HUES48 (cell line): ENCODE measurements around the gene SCARF2.
"Not testable (repeated sequence)": the region's sequence is repeated elsewhere in the genome, so short reads cannot be mapped to it uniquely, and the experiment has no call there.

Experiments used
- H3K27ac ChIP-seq: one replicate; pipeline ENCODE4 v1.7.0; 2013; ENCODE audit warnings: low read depth, low read length, inconsistent platforms
- H3K27me3 ChIP-seq: 2 replicates; pipeline ENCODE4 v1.6.1; 2013; ENCODE audit warnings: mild to moderate bottlenecking, low read length; ENCODE audit not compliant: control insufficient read depth, insufficient read depth
- H3K36me3 ChIP-seq: 2 replicates; pipeline ENCODE4 v1.6.1; 2013; ENCODE audit warnings: low read length; ENCODE audit not compliant: control insufficient read depth, insufficient read depth
- H3K4me1 ChIP-seq: 2 replicates; pipeline ENCODE4 v1.6.1; 2013; ENCODE audit warnings: mild to moderate bottlenecking, low read length; ENCODE audit not compliant: control insufficient read depth, insufficient read depth
- H3K4me3 ChIP-seq: 2 replicates; pipeline ENCODE4 v1.5.1; 2013; ENCODE audit warnings: mild to moderate bottlenecking, low read depth, low read length
- H3K9ac ChIP-seq: 2 replicates; pipeline ENCODE4 v1.6.1; 2013; ENCODE audit warnings: mild to moderate bottlenecking, low read depth, low read length, moderate library complexity
- H3K9me3 ChIP-seq: 2 replicates; pipeline ENCODE4 v1.6.1; 2013; ENCODE audit warnings: low read length; ENCODE audit not compliant: control insufficient read depth, insufficient read depth

Gene SCARF2

DNA sequence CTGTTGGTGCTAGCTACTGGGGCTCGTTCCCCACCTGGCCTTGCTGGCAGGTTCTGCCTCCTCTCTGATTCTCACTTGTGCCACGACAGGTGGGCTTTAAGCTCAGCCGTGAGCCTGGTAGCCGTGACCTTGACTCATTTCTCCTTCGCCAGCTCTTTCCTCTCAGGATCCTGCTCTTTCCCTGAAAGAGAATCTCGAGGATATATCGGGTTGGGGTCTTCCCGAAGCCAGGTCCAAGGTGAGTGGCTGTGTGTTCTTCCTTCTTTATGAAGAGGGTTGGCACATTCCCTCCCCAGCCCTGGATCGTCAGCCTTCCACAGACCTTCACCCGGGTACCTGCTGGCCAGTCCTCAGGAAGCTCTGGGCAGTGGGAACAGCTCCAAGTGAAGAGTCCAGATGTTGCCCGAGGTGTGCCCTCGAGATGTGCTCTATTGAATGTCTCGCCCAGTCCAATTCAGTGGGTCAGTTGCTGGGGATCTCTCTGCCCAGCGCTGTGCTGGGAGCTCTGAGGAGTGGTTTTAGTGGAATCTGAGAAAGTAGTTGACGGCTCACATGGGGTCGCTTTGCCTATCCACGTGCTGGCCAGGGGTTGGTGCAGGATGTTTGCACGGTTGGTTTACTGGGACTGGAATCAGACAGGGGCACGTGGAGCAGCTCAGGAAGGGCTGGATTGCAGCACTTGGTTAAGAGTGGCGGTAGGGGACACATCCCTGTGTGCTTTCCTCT lies 42.3 kb downstream of the SCARF2 start:
- Histone ChIP-seq H3K4me1 (peaks cover 7% of the 10 kb centered on the region; the same call in 1 of the 2 replicates), H3K27ac (no peak overlapping the region), H3K9me3 (no peaks in the 10 kb centered on the region), H3K9ac (no peak overlapping the region), H3K27me3 (no peaks in the 10 kb centered on the region), H3K36me3 (peaks cover 5% of the 10 kb centered on the region), H3K4me3 (peak overlapping the region; percentile 83)

DNA sequence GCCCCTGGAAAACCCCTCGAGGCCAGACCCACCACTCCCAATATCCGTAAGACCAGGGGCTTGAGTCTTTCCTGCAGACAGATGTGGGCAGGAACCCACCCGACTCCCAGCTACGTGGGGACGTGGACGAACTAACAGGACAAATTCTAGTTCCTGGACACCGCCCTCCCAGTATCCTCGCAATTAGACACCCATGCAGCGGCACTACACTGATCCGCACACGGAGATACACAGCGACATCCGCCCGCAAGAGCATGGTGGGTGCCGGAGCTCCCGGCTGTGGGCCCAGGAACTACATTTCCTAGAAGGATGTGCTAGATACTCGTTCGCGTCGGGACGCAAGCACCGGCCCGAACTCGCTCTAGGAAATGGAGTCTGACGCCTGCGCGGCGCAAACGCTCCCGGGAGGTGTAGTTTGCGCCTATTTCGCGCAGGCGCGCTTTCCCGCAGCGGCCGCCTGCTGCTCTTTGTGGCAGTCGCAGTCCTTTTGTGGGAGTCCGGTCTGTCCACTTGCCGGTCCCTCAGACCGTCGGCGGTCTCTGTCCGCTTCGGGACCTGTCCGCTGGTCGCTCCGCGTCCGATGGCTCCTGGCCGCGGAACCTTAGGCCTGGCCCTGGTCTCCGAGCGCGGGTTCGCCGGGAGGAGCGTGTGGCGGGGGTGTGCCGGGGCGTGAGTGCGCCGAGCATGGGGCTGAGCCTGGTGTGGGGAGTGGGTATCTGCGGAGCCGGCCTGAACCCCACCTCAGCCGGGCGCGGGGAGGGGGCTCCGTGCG lies 43.7 kb downstream of the SCARF2 start, which contains the start of gene ZNF74:
Gene ZNF74 (plus strand): TSS at position 447 of the 772 bp plus-strand sequence. CDS start 478 bp downstream, outside the sequence.
- H3K27ac ChIP-seq, result peak within 1 kb of the TSS; percentile 64
- H3K9ac ChIP-seq, result peak within 1 kb of the TSS; percentile 81
- no peaks in the 10 kb centered on the region for H3K9me3 ChIP-seq
- peaks cover 4% of the 10 kb centered on the region; the same call in 1 of the 2 replicates for H3K36me3 ChIP-seq
- no peaks in the 10 kb centered on the region for H3K27me3 ChIP-seq
- H3K4me3 ChIP-seq, result peak within 1 kb of the TSS; percentile 83
- H3K4me1 ChIP-seq, result peaks cover 7% of the 10 kb centered on the region; the same call in 1 of the 2 replicates

DNA sequence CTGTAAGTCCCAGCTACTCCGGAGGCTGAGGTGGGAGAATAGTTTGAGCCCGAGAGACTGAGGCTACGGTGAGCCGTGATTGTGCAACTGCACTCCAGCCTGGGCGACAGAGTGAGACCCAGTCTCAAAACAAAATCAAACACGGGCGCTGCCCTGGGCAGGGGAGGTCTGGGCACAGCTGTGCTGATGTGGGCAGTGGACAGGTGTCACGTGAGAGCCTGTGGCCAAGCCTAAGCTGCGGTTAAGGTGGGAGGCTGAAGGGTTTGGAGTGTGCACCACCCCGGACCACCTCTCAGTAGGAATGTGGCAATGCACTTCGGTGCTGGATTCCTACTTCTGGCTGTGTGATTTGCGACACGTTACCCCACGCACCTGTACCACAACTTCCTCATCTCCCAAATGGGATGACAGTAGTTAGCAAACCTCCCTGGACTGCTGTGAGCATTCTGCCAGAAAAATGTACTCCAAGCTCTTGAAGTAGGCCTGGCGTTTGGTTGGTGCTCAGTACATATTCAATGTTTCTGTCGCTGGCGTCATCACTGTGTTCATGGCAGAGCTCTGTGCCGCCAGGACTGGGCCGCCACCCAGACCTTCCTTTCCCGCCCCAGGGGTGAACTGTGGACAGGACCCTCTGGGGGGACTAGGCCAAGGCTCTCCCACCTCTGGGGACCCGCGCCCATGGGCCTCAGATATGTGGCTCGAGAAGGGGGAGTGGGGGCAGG lies 44.5 kb downstream of the SCARF2 start:
- H3K4me1 ChIP-seq, result peaks cover 7% of the 10 kb centered on the region; the same call in 1 of the 2 replicates
- no peaks in the 10 kb centered on the region for H3K9me3 ChIP-seq
- H3K4me3 ChIP-seq, result peak overlapping the region; percentile 83
- H3K36me3 ChIP-seq, result peaks cover 4% of the 10 kb centered on the region; the same call in 1 of the 2 replicates
- no peak overlapping the region for H3K9ac ChIP-seq
- H3K27me3 ChIP-seq, result no peaks in the 10 kb centered on the region
- no peak overlapping the region for H3K27ac ChIP-seq

DNA sequence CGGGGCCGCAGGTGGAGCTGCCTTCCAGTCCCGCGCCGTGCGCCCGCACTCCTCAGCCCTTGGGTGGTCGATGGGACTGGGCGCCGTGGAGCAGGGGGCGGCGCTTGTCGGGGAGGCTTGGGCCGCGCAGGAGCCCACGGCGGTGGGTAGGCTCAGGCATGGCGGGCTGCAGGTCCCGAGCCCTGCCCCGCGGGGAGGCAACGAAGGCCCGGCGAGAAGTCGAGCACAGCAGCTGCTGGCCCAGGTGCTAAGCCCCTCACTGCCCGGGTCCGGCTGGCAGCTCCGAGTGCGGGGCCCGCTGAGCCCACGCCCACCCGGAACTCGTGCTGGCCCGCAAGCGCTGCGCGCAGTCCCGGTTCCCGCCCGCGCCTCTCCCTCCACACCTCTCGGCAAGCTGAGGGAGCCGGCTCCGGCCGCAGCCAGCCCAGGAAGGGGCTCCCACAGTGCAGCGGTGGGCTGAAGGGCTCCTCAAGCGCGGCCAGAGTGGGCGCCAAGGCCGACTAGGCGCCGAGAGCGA lies 45.2 kb downstream of the SCARF2 start:
- H3K36me3 ChIP-seq, H3K9me3 ChIP-seq: not testable (repeated sequence)

DNA sequence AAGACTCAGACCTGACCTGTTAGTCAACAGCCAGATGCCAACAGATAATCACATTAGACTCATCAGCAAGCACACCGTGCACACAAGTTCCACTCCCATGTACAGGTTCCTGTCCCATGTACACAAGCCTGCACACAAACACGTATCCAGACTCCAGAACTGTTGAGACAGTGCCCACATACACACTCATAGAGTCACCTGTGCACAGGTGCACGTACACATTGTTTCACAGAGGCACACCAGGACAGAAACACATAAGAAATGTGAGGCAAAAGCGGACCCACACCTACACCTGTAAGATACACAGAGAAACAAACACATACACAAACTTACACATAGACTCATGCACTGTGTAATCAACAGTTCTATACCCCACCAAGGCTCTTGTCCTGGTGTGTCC lies 46.4 kb downstream of the SCARF2 start:
- no peaks in the 10 kb centered on the region for H3K9me3 ChIP-seq

More for the DNA sequence above, 45.2 kb downstream of the SCARF2 start:
- H3K27me3 ChIP-seq, H3K9ac ChIP-seq, H3K27ac ChIP-seq, H3K4me1 ChIP-seq, H3K4me3 ChIP-seq: not testable (repeated sequence)

DNA sequence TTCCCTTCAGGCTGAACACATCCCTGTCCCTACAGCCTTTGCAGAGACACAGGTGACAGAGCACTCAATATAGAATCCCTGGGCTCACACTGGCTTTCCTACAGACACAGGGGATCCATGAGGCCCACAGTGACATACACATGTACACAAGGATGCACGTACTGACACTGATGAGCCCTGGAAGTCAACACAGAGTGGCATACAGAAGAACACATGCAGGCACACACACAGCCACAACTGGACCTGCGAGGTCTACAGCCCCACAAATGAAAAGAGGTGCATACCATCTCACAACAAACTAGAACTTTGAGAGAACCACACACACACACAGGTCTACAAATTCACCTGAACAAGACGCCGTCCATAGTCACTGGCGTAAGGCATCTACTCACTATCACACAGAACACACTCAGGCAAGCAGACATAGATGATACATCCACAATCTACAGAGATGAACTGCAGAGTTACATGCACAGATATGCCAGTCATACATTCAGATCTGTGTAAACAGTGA lies 47.2 kb downstream of the SCARF2 start:
- Histone ChIP-seq H3K27me3 (no peaks in the 10 kb centered on the region), H3K9ac (no peak overlapping the region), H3K9me3 (no peaks in the 10 kb centered on the region), H3K4me1 (peaks cover 6% of the 10 kb centered on the region; the same call in 1 of the 2 replicates), H3K36me3 (no peaks in the 10 kb centered on the region), H3K4me3 (no peak overlapping the region), H3K27ac (no peak overlapping the region)

More for the DNA sequence above, 46.4 kb downstream of the SCARF2 start:
- Histone ChIP-seq H3K4me3 (no peak overlapping the region), H3K27me3 (no peaks in the 10 kb centered on the region), H3K36me3 (no peaks in the 10 kb centered on the region), H3K9ac (no peak overlapping the region), H3K4me1 (peaks cover 7% of the 10 kb centered on the region; the same call in 1 of the 2 replicates), H3K27ac (no peak overlapping the region)

DNA sequence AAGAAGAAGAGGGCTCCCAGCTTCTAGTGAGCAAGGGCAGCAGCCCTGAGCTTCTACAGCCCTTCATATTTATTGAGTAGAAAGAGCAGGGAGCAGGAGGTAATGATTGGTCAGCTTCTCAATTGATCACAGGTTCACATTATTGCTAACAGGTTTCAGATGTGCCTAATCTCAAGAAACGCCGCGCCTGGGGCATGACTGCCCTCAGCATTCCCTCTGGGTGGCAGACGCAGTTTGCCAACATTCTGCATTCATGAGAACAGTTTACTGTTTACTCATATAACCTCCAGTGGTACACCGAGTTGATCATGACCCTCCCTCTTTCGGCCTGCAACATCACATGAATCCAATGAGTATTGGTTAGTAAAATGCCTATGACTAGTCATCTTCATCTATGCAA lies 48.3 kb downstream of the SCARF2 start:
- Histone ChIP-seq H3K4me1 (no peaks in the 10 kb centered on the region), H3K27me3 (no peaks in the 10 kb centered on the region), H3K36me3 (no peaks in the 10 kb centered on the region), H3K9ac (no peak overlapping the region), H3K4me3 (no peak overlapping the region), H3K9me3 (no peaks in the 10 kb centered on the region), H3K27ac (no peak overlapping the region)

DNA sequence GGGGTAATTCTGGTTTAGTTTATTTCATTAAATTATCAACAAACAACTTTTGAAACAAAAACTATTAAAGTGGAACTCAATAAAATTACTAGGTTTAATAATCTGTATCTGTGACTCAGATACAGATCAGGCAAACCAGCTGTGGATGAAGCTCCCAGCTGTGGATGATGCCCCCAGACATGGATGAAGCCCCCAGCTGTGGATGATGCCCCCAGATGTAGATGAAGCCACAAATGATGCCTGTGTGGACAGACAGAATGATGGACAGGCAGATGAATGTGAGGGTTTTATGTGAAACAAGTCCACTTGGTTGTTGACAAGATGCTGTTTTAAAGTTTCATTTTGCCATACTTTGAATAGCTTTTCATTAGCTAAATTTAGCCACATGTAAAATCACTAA lies 49.4 kb downstream of the SCARF2 start:
- H3K4me3 ChIP-seq, result no peak overlapping the region
- no peaks in the 10 kb centered on the region for H3K36me3 ChIP-seq
- H3K27me3 ChIP-seq, result no peaks in the 10 kb centered on the region
- no peak overlapping the region for H3K9ac ChIP-seq
- no peaks in the 10 kb centered on the region for H3K9me3 ChIP-seq
- no peak overlapping the region for H3K27ac ChIP-seq
- no peaks in the 10 kb centered on the region for H3K4me1 ChIP-seq

DNA sequence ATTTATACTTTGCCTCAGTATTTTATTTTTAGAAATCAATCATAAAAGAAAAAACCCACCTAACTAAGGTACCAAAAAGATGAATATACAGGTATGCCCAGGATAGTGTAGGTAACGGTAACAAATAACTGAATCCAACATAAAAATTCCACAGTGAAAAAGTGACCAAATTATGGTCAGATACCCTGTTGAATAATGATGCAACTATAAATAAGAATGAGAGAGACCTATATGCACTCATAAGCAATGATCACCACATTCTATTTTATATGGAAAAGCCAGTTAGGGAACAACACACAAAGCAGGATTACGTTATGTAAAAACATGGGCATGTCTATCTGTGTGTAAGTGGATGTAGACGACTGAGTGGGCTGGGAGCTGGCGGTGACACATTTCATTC lies 50.7 kb downstream of the SCARF2 start:
- Histone ChIP-seq H3K27ac (no peak overlapping the region), H3K9ac (no peak overlapping the region), H3K27me3 (no peaks in the 10 kb centered on the region), H3K9me3 (no peaks in the 10 kb centered on the region), H3K36me3 (no peaks in the 10 kb centered on the region), H3K4me3 (no peak overlapping the region), H3K4me1 (no peaks in the 10 kb centered on the region)

DNA sequence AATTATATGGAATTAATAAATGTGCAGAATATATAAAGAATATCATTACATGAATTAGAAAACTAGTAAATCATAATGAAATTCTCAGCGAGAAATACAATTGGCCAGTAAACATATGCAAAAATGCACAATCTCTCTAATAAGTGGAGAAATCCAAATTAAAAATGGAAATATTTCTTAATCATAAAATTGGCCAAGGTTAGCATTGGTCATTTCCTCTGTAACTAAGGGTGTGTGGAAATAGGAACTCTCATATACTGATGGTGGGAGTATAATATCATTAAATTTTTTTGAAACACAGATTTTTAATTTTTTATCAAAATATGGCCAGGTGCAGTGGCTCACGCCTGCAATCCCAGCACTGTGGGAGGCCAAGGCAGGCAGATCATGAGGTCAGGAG lies 51.3 kb downstream of the SCARF2 start:
- Histone ChIP-seq H3K27ac (no peak overlapping the region), H3K4me1 (no peaks in the 10 kb centered on the region), H3K27me3 (no peaks in the 10 kb centered on the region), H3K36me3 (no peaks in the 10 kb centered on the region), H3K9ac (no peak overlapping the region), H3K9me3 (no peaks in the 10 kb centered on the region), H3K4me3 (no peak overlapping the region)
